ENCODE measurements around the gene B4GALT7.

B4GALT7 gene

GRCh38 chr5:177607115-177607451 lies 7.2 kb downstream of the B4GALT7 start:
- no peak for TF ChIP-seq CTCF (IDR thresholded peaks at IDR 0.05)

- peak; percentile 91 for TF ChIP-seq CTCF (IDR thresholded peaks at IDR 0.05)
Observed at GRCh38 chr5:177607452-177608192, 7.7 kb downstream of the B4GALT7 start.

- no peak for TF ChIP-seq CTCF (IDR thresholded peaks at IDR 0.05)
Observed at GRCh38 chr5:177608243-177609075, 8.5 kb downstream of the B4GALT7 start.

GRCh38 chr5:177609076-177610059 lies 9.4 kb downstream of the B4GALT7 start:
- no peak for TF ChIP-seq CTCF (IDR thresholded peaks at IDR 0.05)

- TF ChIP-seq CTCF (IDR thresholded peaks at IDR 0.05) = no peak
Observed at GRCh38 chr5:177610131-177610769, 10.3 kb downstream of the B4GALT7 start.

GRCh38 chr5:177610770-177611445 lies 11.0 kb downstream of the B4GALT7 start:
- TF ChIP-seq CTCF (IDR thresholded peaks at IDR 0.05) = no peak
